K562 (cell line): ENCODE measurements around the gene STARD13. TPM values are rescaled to one million over a fixed set of nuclear protein-coding genes. Genes with fewer than 3 reads are reported as not detected.

Experiments used
- polyA plus RNA-seq, 8 experiments: library from polyadenylated mRNA; depleted of rRNA in 4 of 8; stranded (reverse) in 5 of 8; unstranded in 3 of 8; fragments of >200 nt; fragmentation: Nextera tagmentation in 2 of 8; fragmentation: Illumina TruSeq in 1 of 8; extraction: Ambion mirVana in 2 of 8; extraction: Trizol in 1 of 8; gene quantifications; 2 replicates each; pipeline versions ENCODE4 v1.2.1 to v1.2.3, GENCODE V29; 2011 to 2014; ENCODE audit warnings: inconsistent platforms in 1 of 8, missing spikeins in 1 of 8
- total RNA-seq, 7 experiments: library from RNA; depleted of rRNA in 6 of 7; stranded (reverse); fragments of >200 nt in 6 of 7; fragmentation: Illumina TruSeq in 2 of 7; extraction: Trizol in 2 of 7; gene quantifications; 2 replicates each; pipeline versions ENCODE4 v1.2.1 to v1.2.3, GENCODE V29; 2011 to 2021; ENCODE audit warnings: low replicate concordance in 1 of 7
- TF ChIP-seq, protein P1 (sequence below), 2 experiments: fragments of 450-650 bp; formaldehyde crosslinking in 1 of 2; IDR thresholded peaks; 2 replicates each; pipeline versions ENCODE4 v1.4.0 to v1.6.1; 2014 to 2020; ENCODE audit warnings: mild to moderate bottlenecking in 2 of 2, borderline replicate concordance in 1 of 2, low read depth in 1 of 2
- TF ChIP-seq, protein P2 (sequence below), 2 experiments: fragments of 150-350 bp in 1 of 2; IDR thresholded peaks; 2 replicates each; pipeline ENCODE4 v1.6.1; 2012 to 2016; ENCODE audit warnings: low read depth in 2 of 2, low read length in 2 of 2, mild to moderate bottlenecking in 1 of 2, moderate library complexity in 1 of 2

STARD13 gene
- total and polyA plus RNA-seq, 9 of the 15 experiments (the other 6 are each of a cell fraction or from before 2014, with no cell fraction given), result 0.11 TPM; not detected in 8

DNA sequence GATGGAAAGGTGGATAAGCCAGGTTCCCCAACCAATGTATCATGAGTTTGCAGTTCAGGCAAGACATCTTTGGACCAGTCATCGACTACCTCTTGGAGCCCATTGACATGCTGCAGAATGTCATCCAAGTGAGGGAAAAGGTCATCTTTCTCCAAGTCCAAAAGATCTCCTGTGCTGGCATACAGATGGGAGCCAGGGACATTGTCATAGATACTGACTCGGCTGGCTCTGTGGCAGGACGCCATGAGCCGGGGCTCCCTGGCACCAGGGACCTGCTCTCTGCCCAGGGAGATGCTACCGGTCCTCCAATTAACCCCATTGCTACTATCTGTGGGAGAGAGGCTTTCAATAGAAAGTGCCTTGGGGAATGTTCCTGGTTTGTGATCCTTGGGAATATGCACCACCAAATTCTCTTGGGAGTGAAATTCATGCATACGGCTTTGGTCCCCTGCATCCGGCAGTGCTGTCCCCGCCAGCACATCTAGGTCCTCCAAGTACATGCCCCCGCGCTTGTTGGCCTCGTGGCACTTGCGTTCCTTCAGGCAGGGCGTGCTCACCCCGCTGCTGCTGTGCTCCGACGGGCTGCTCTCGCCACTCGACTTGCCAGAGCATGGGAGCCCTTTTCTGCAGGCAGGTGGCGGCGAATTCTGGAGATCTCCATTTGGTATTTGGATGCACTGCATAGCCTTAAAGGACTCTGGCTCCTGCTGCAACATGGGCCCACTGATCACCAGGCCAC, 156.3 kb downstream of the STARD13 start (continued):
- TF ChIP-seq, protein P1, sequence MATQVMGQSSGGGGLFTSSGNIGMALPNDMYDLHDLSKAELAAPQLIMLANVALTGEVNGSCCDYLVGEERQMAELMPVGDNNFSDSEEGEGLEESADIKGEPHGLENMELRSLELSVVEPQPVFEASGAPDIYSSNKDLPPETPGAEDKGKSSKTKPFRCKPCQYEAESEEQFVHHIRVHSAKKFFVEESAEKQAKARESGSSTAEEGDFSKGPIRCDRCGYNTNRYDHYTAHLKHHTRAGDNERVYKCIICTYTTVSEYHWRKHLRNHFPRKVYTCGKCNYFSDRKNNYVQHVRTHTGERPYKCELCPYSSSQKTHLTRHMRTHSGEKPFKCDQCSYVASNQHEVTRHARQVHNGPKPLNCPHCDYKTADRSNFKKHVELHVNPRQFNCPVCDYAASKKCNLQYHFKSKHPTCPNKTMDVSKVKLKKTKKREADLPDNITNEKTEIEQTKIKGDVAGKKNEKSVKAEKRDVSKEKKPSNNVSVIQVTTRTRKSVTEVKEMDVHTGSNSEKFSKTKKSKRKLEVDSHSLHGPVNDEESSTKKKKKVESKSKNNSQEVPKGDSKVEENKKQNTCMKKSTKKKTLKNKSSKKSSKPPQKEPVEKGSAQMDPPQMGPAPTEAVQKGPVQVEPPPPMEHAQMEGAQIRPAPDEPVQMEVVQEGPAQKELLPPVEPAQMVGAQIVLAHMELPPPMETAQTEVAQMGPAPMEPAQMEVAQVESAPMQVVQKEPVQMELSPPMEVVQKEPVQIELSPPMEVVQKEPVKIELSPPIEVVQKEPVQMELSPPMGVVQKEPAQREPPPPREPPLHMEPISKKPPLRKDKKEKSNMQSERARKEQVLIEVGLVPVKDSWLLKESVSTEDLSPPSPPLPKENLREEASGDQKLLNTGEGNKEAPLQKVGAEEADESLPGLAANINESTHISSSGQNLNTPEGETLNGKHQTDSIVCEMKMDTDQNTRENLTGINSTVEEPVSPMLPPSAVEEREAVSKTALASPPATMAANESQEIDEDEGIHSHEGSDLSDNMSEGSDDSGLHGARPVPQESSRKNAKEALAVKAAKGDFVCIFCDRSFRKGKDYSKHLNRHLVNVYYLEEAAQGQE (IDR thresholded peaks at IDR 0.05; ENCODE audit: borderline replicate concordance), result no peak
- TF ChIP-seq, protein P1 (CRISPR knock-in tag; IDR thresholded peaks at IDR 0.05; ENCODE audit: low read depth), result no peak
- TF ChIP-seq, protein P2, sequence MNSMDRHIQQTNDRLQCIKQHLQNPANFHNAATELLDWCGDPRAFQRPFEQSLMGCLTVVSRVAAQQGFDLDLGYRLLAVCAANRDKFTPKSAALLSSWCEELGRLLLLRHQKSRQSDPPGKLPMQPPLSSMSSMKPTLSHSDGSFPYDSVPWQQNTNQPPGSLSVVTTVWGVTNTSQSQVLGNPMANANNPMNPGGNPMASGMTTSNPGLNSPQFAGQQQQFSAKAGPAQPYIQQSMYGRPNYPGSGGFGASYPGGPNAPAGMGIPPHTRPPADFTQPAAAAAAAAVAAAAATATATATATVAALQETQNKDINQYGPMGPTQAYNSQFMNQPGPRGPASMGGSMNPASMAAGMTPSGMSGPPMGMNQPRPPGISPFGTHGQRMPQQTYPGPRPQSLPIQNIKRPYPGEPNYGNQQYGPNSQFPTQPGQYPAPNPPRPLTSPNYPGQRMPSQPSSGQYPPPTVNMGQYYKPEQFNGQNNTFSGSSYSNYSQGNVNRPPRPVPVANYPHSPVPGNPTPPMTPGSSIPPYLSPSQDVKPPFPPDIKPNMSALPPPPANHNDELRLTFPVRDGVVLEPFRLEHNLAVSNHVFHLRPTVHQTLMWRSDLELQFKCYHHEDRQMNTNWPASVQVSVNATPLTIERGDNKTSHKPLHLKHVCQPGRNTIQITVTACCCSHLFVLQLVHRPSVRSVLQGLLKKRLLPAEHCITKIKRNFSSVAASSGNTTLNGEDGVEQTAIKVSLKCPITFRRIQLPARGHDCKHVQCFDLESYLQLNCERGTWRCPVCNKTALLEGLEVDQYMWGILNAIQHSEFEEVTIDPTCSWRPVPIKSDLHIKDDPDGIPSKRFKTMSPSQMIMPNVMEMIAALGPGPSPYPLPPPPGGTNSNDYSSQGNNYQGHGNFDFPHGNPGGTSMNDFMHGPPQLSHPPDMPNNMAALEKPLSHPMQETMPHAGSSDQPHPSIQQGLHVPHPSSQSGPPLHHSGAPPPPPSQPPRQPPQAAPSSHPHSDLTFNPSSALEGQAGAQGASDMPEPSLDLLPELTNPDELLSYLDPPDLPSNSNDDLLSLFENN (IDR thresholded peaks at IDR 0.05; ENCODE audit: low read depth in 2 of 2, low read length in 2 of 2), result no peak
- TF ChIP-seq, all 486 proteins: peak for 0
